ENCODE measurements around the gene MMP25. TPM values are rescaled to one million over a fixed set of nuclear protein-coding genes. Genes with fewer than 3 reads are reported as not detected.

Gene MMP25
- polyA plus RNA-seq, 1 of the 3 experiments (the other 2 are of a cell fraction) = 0.03 TPM

- Histone ChIP-seq H3K9ac (no peak overlapping the region), H3K9me3 (no peaks in the 10 kb centered on the region), H3K79me2 (ENCODE audit: insufficient read depth) (no peaks in the 10 kb centered on the region), H3F3A (replicated peaks; ENCODE audit: insufficient read depth) (peaks cover 49% of the 10 kb centered on the region), H3K27ac (ENCODE audit: low read depth in 2 of 2, low read length in 1 of 2) (no peak overlapping the region), H2AFZ (ENCODE audit: low read depth) (no peak overlapping the region), H3K27me3 (ENCODE audit: insufficient read depth) (peaks cover 3% of the 10 kb centered on the region; the same call in 1 of the 2 replicates), H3K9me2 (no peaks in the 10 kb centered on the region), H4K20me1 (ENCODE audit: insufficient read depth) (peaks cover 12% of the 10 kb centered on the region), H3K4me1 (ENCODE audit: control insufficient read depth in 1 of 2, insufficient read depth in 2 of 2, low read depth in 1 of 2, low read length in 1 of 2) (peaks cover 8 to 17% of the 10 kb centered on the region in 2 experiments; a peak in 3 of 4 replicates), H3K36me3 (replicated peaks in 1 of 2; ENCODE audit: control insufficient read depth in 1 of 2, insufficient read depth in 2 of 2, low read length in 1 of 2) (peaks cover 14 to 22% of the 10 kb centered on the region in 2 experiments), H3K4me3 (ENCODE audit: low read depth in 2 of 2, low read length in 1 of 2) (no peak overlapping the region), H3K4me2 (no peak overlapping the region)
- no peak for DNase-seq
- WGBS (ENCODE audit: low lambda C conversion rate) = 93% methylated on average over 20 of the region's 24 CpGs
- ChIA-PET CTCF (interaction anchor here (1.1 to 9.8 kb wide), 14 partner anchors 7 to 111 kb away, joined by 3 to 141 read pairs (median 8); partner anchors contain the start of genes CLDN6, HCFC1R1, IL32 and MMP25), POLR2A (no interaction called here)
- TF ChIP-seq YY1 (IDR thresholded peaks at IDR 0.05; ENCODE audit: low read depth) (no peak), SMC3 (IDR thresholded peaks at IDR 0.05; ENCODE audit: low read depth, low read length) (no peak), FOXM1 (IDR thresholded peaks at IDR 0.05; ENCODE audit: low read depth) (no peak), FOXJ3 (CRISPR knock-in tag; IDR thresholded peaks at IDR 0.05) (no peak), EP300 (IDR thresholded peaks at IDR 0.05; ENCODE audit: borderline replicate concordance in 1 of 2, low read depth in 1 of 2, low read length in 1 of 2) (no peak), POLR2AphosphoS5 (IDR thresholded peaks at IDR 0.05; ENCODE audit: low read depth, low read length) (no peak), MEF2A (IDR thresholded peaks at IDR 0.05; ENCODE audit: borderline replicate concordance, low read depth) (no peak), RAD21 (IDR thresholded peaks at IDR 0.05; ENCODE audit: low read length) (no peak), TAF1 (IDR thresholded peaks at IDR 0.05; ENCODE audit: borderline replicate concordance, low read depth, low read length) (no peak), CHD2 (IDR thresholded peaks at IDR 0.05; ENCODE audit: low read length, partially characterized antibody) (no peak), RFX5 (IDR thresholded peaks at IDR 0.05; ENCODE audit: low read length) (no peak), RXRA (IDR thresholded peaks at IDR 0.05; ENCODE audit: borderline replicate concordance, low read depth) (no peak), REST (IDR thresholded peaks at IDR 0.05; ENCODE audit: low read depth, low read length) (no peak), TCF12 (IDR thresholded peaks at IDR 0.05) (no peak), FOSL2 (IDR thresholded peaks at IDR 0.05; ENCODE audit: borderline replicate concordance, low read depth) (no peak), NRF1 (IDR thresholded peaks at IDR 0.05; ENCODE audit: low read depth, low read length) (no peak), NFIC (IDR thresholded peaks at IDR 0.05; ENCODE audit: borderline replicate concordance) (no peak)
- TF ChIP-seq, protein P1, sequence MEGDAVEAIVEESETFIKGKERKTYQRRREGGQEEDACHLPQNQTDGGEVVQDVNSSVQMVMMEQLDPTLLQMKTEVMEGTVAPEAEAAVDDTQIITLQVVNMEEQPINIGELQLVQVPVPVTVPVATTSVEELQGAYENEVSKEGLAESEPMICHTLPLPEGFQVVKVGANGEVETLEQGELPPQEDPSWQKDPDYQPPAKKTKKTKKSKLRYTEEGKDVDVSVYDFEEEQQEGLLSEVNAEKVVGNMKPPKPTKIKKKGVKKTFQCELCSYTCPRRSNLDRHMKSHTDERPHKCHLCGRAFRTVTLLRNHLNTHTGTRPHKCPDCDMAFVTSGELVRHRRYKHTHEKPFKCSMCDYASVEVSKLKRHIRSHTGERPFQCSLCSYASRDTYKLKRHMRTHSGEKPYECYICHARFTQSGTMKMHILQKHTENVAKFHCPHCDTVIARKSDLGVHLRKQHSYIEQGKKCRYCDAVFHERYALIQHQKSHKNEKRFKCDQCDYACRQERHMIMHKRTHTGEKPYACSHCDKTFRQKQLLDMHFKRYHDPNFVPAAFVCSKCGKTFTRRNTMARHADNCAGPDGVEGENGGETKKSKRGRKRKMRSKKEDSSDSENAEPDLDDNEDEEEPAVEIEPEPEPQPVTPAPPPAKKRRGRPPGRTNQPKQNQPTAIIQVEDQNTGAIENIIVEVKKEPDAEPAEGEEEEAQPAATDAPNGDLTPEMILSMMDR (IDR thresholded peaks at IDR 0.05) = no peak
- TF ChIP-seq, protein P2, sequence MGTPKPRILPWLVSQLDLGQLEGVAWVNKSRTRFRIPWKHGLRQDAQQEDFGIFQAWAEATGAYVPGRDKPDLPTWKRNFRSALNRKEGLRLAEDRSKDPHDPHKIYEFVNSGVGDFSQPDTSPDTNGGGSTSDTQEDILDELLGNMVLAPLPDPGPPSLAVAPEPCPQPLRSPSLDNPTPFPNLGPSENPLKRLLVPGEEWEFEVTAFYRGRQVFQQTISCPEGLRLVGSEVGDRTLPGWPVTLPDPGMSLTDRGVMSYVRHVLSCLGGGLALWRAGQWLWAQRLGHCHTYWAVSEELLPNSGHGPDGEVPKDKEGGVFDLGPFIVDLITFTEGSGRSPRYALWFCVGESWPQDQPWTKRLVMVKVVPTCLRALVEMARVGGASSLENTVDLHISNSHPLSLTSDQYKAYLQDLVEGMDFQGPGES (IDR thresholded peaks at IDR 0.05; ENCODE audit: low read depth, low read length) = no peak
Observed at GRCh38 chr16:3026609-3027488, 19.5 kb upstream of the MMP25 start.

Measured in SK-N-SH (cell line).